ENCODE results near the gene SMTNL1.

Gene SMTNL1

GRCh38 chr11:57536947-57537619, at the start of gene SMTNL1:
Gene SMTNL1 (plus strand): TSS chr11:57537595. CDS start chr11:57542643, 5,048 bp downstream.
- DNase-seq (ENCODE audit: low read depth, low spot score), result no peak
- H3K27ac ChIP-seq, result no peak within 1 kb of the TSS

GRCh38 chr11:57487920-57488659, 49.3 kb upstream of the SMTNL1 start:
- no peak overlapping the region for H3K27ac ChIP-seq
- no peak for DNase-seq (ENCODE audit: low read depth, low spot score)

- DNase-seq (ENCODE audit: low read depth, low spot score), result no peak
- no peak overlapping the region for H3K27ac ChIP-seq
Observed at GRCh38 chr11:57490456-57491248, 46.7 kb upstream of the SMTNL1 start.

- no peak for DNase-seq (ENCODE audit: low read depth, low spot score)
- H3K27ac ChIP-seq, result no peak overlapping the region
Observed at GRCh38 chr11:57491371-57492061, 45.9 kb upstream of the SMTNL1 start.

- H3K27ac ChIP-seq, result peak overlapping the region; percentile 23
Observed at GRCh38 chr11:57493507-57494503, 43.6 kb upstream of the SMTNL1 start.

GRCh38 chr11:57496109-57496820, 41.1 kb upstream of the SMTNL1 start:
- no peak for DNase-seq (ENCODE audit: low read depth, low spot score)
- no peak overlapping the region for H3K27ac ChIP-seq

More at GRCh38 chr11:57493507-57494503, 43.6 kb upstream of the SMTNL1 start:
- no peak for DNase-seq (ENCODE audit: low read depth, low spot score)

GRCh38 chr11:57497303-57498247, 39.8 kb upstream of the SMTNL1 start:
- no peak overlapping the region for H3K27ac ChIP-seq
- no peak for DNase-seq (ENCODE audit: low read depth, low spot score)

GRCh38 chr11:57498540-57498939, 38.9 kb upstream of the SMTNL1 start:
- no peak for DNase-seq (ENCODE audit: low read depth, low spot score)
- H3K27ac ChIP-seq, result no peak overlapping the region

GRCh38 chr11:57499413-57499982, 37.9 kb upstream of the SMTNL1 start:
- DNase-seq (ENCODE audit: low read depth, low spot score), result no peak
- H3K27ac ChIP-seq, result no peak overlapping the region

- H3K27ac ChIP-seq, result no peak overlapping the region
- DNase-seq (ENCODE audit: low read depth, low spot score), result no peak
Observed at GRCh38 chr11:57499983-57500461, 37.4 kb upstream of the SMTNL1 start.

GRCh38 chr11:57500515-57500914, 36.9 kb upstream of the SMTNL1 start:
- no peak for DNase-seq (ENCODE audit: low read depth, low spot score)
- no peak overlapping the region for H3K27ac ChIP-seq

GRCh38 chr11:57500926-57501325, 36.5 kb upstream of the SMTNL1 start:
- no peak for DNase-seq (ENCODE audit: low read depth, low spot score)
- H3K27ac ChIP-seq, result no peak overlapping the region

GRCh38 chr11:57501953-57502352, 35.4 kb upstream of the SMTNL1 start:
- no peak overlapping the region for H3K27ac ChIP-seq
- no peak for DNase-seq (ENCODE audit: low read depth, low spot score)

GRCh38 chr11:57502376-57502775, 35.0 kb upstream of the SMTNL1 start:
- no peak for DNase-seq (ENCODE audit: low read depth, low spot score)
- H3K27ac ChIP-seq, result no peak overlapping the region

GRCh38 chr11:57502870-57503269, 34.5 kb upstream of the SMTNL1 start:
- no peak for DNase-seq (ENCODE audit: low read depth, low spot score)

GRCh38 chr11:57504511-57504910, 32.9 kb upstream of the SMTNL1 start:
- no peak overlapping the region for H3K27ac ChIP-seq

More at GRCh38 chr11:57502870-57503269, 34.5 kb upstream of the SMTNL1 start:
- H3K27ac ChIP-seq, result no peak overlapping the region

GRCh38 chr11:57506522-57506921, 30.9 kb upstream of the SMTNL1 start:
- no peak for DNase-seq (ENCODE audit: low read depth, low spot score)
- H3K27ac ChIP-seq, result no peak overlapping the region

More at GRCh38 chr11:57504511-57504910, 32.9 kb upstream of the SMTNL1 start:
- no peak for DNase-seq (ENCODE audit: low read depth, low spot score)

Data from epithelial cell of prostate (primary cell).